Testis (tissue), 2 donors: ENCODE data around the gene ID3.

Source experiments
- POLR2A ChIP-seq: fragments of 450-650 bp; IDR thresholded peaks from one replicate; pipeline ENCODE4 v1.6.1; 2017; ENCODE audit warnings: antibody characterized with exemption, mild to moderate bottlenecking, moderate library complexity
- TF ChIP-seq, protein P1 (sequence below), 3 experiments: fragments of 450-650 bp in 2 of 3; fragments of 200-600 bp in 1 of 3; sonication (generic) in 1 of 3; IDR thresholded peaks; one replicate each; pipeline ENCODE4 v1.5.1; 2016 to 2019; ENCODE audit warnings: antibody characterized with exemption in 3 of 3, mild to moderate bottlenecking in 2 of 3, moderate library complexity in 1 of 3

DNA sequence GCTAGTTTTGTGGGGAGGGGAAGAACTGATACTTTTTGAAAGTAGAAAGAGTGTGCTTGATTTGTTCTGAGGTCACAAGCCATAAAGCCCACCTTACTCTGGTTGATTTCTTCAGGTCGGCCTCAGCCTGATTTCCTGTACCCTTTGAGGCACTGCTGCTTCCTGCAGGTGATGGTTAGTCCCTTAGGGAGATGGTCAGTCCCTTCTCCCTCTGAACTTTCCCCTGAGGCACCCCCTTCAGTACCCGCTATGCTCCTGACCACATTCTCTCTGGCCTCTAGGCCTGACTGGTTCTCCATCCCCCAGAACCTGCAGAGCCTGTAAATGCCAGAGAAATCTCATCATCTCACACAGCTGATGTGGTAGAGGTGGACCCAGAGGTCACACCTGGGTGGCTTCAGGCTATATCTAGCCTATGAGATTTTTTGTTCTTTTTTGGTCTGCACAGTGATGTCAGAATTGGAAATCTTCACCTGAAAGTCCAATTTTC is 15.0 kb upstream of the ID3 start:
- TF ChIP-seq, protein P1, sequence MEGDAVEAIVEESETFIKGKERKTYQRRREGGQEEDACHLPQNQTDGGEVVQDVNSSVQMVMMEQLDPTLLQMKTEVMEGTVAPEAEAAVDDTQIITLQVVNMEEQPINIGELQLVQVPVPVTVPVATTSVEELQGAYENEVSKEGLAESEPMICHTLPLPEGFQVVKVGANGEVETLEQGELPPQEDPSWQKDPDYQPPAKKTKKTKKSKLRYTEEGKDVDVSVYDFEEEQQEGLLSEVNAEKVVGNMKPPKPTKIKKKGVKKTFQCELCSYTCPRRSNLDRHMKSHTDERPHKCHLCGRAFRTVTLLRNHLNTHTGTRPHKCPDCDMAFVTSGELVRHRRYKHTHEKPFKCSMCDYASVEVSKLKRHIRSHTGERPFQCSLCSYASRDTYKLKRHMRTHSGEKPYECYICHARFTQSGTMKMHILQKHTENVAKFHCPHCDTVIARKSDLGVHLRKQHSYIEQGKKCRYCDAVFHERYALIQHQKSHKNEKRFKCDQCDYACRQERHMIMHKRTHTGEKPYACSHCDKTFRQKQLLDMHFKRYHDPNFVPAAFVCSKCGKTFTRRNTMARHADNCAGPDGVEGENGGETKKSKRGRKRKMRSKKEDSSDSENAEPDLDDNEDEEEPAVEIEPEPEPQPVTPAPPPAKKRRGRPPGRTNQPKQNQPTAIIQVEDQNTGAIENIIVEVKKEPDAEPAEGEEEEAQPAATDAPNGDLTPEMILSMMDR (IDR thresholded peaks at IDR 0.05) = no peak
- no peak for TF ChIP-seq POLR2A
